CD14-positive monocyte (primary cell): ENCODE measurements around the gene P2RY10. TPM values are rescaled to one million over a fixed set of nuclear protein-coding genes. Genes with fewer than 3 reads are reported as not detected.

ENCODE experiments used
- DNase-seq, 3 donors: peaks; one replicate each; pipeline ENCODE4 v3.0.0-alpha.2; 2011 to 2022
- H2AFZ ChIP-seq: 2 replicates; pipeline ENCODE4 v1.6.0; 2012; ENCODE audit warnings: mild to moderate bottlenecking, low read depth, low read length, inconsistent platforms; ENCODE audit not compliant: insufficient read depth, poor library complexity, severe bottlenecking
- H3K27ac ChIP-seq, 2 donors: 1 replicate in 1 of 2; 2 replicates in 1 of 2; pipeline ENCODE4 v1.5.1; 2012 to 2013; ENCODE audit warnings: low read length in 2 of 2, control low read depth in 1 of 2, inconsistent platforms in 1 of 2, low read depth in 1 of 2, mild to moderate bottlenecking in 1 of 2
- H3K27me3 ChIP-seq, 2 donors: one replicate each; pipeline versions ENCODE4 v1.6.0 to v1.6.1; 2011 to 2013; ENCODE audit warnings: low read length in 2 of 2; ENCODE audit not compliant: control insufficient read depth in 2 of 2, insufficient read depth in 2 of 2
- H3K36me3 ChIP-seq, 2 donors: replicated peaks in 1 of 2; 1 replicate in 1 of 2; 2 replicates in 1 of 2; pipeline versions ENCODE4 v1.5.1 to v1.6.1; 2012 to 2013; ENCODE audit warnings: low read length in 2 of 2, control low read depth in 1 of 2, inconsistent platforms in 1 of 2, mild to moderate bottlenecking in 1 of 2; ENCODE audit not compliant: insufficient read depth in 2 of 2, control insufficient read depth in 1 of 2
- H3K4me1 ChIP-seq, 2 donors: 1 replicate in 1 of 2; 2 replicates in 1 of 2; pipeline versions ENCODE4 v1.5.1 to v1.6.1; 2012 to 2013; ENCODE audit warnings: low read length in 2 of 2, control low read depth in 1 of 2, inconsistent platforms in 1 of 2, mild to moderate bottlenecking in 1 of 2, moderate library complexity in 1 of 2; ENCODE audit not compliant: insufficient read depth in 2 of 2, control insufficient read depth in 1 of 2
- H3K4me2 ChIP-seq: replicated peaks from 2 replicates; pipeline ENCODE3; 2012; ENCODE audit warnings: low read length, moderate library complexity, mild to moderate bottlenecking; ENCODE audit not compliant: poor library complexity, severe bottlenecking; ENCODE audit errors: extremely low read depth
- H3K4me3 ChIP-seq, 3 experiments: fragments of 200-600 bp in 1 of 3; sonication (generic) in 1 of 3; replicated peaks in 1 of 3; 1 replicate in 2 of 3; 2 replicates in 1 of 3; pipeline ENCODE4 v1.5.1; 2011 to 2013; ENCODE audit warnings: low read length in 3 of 3, mild to moderate bottlenecking in 3 of 3, control low read depth in 2 of 3, low read depth in 2 of 3, inconsistent platforms in 1 of 3, moderate library complexity in 1 of 3
- H3K79me2 ChIP-seq: 2 replicates; pipeline ENCODE4 v1.6.0; 2012; ENCODE audit warnings: mild to moderate bottlenecking, control low read depth, inconsistent platforms, low read length, moderate library complexity; ENCODE audit not compliant: insufficient read depth
- H3K9ac ChIP-seq: 2 replicates; pipeline ENCODE4 v1.6.0; 2017; ENCODE audit warnings: low read length, mild to moderate bottlenecking; ENCODE audit not compliant: insufficient read depth, poor library complexity, severe bottlenecking
- H3K9me3 ChIP-seq, 2 donors: replicated peaks in 1 of 2; 1 replicate in 1 of 2; 2 replicates in 1 of 2; pipeline versions ENCODE4 v1.5.1 to v1.6.1; 2012 to 2013; ENCODE audit warnings: low read length in 2 of 2, control low read depth in 1 of 2; ENCODE audit not compliant: control insufficient read depth in 1 of 2, insufficient read depth in 1 of 2
- H4K20me1 ChIP-seq: 2 replicates; pipeline ENCODE4 v1.6.0; 2012; ENCODE audit warnings: mild to moderate bottlenecking, low read length, control low read depth, moderate library complexity; ENCODE audit not compliant: insufficient read depth
- H3K27ac Mint-ChIP-seq, 7 donors: one replicate each; pipeline ENCODE4 v1.8.0; 2020; ENCODE audit warnings: mild to moderate bottlenecking in 7 of 7, mixed read lengths in 7 of 7, moderate library complexity in 6 of 7, inconsistent platforms in 2 of 7
- H3K27me3 Mint-ChIP-seq, 3 donors: one replicate each; pipeline ENCODE4 v1.8.0; 2021 to 2022; ENCODE audit warnings: low read depth in 3 of 3, mild to moderate bottlenecking in 3 of 3, mixed read lengths in 3 of 3, moderate library complexity in 3 of 3, inconsistent platforms in 1 of 3
- H3K36me3 Mint-ChIP-seq, 2 donors: one replicate each; pipeline ENCODE4 v1.8.0; 2020; ENCODE audit warnings: mixed read lengths in 2 of 2, inconsistent platforms in 1 of 2, mild to moderate bottlenecking in 1 of 2
- H3K4me1 Mint-ChIP-seq: one replicate; pipeline ENCODE4 v1.8.0; 2020; ENCODE audit warnings: mild to moderate bottlenecking, mixed read lengths
- H3K4me3 Mint-ChIP-seq, 2 donors: one replicate each; pipeline ENCODE4 v1.8.0; 2020; ENCODE audit warnings: mild to moderate bottlenecking in 2 of 2, mixed read lengths in 2 of 2, moderate library complexity in 1 of 2
- H3K9me3 Mint-ChIP-seq, 7 donors: one replicate each; pipeline ENCODE4 v1.8.0; 2020 to 2022; ENCODE audit warnings: mixed read lengths in 7 of 7, mild to moderate bottlenecking in 6 of 7, moderate library complexity in 6 of 7, inconsistent platforms in 2 of 7
- WGBS: methylation state at CpG from one replicate; pipeline ENCODE4 v1.1.5; 2013; ENCODE audit warnings: missing lambda C conversion rate; ENCODE audit not compliant: insufficient coverage; 5-methylcytosine and 5-hydroxymethylcytosine counted together
- intact Hi-C, 2 donors: fragments of 100-400 bp; cut with micrococcal nuclease; formaldehyde crosslinking; loops; one replicate each; pipeline versions ENCODE4 v1.15.0 to v1.15.1; 2023
- polyA plus RNA-seq, 3 donors: library from polyadenylated mRNA; depleted of rRNA in 1 of 3; unstranded in 2 of 3; stranded (reverse) in 1 of 3; fragments of 300-500 nt in 2 of 3; fragments of >200 nt in 1 of 3; fragmentation: Illumina TruSeq in 2 of 3; gene quantifications; 1 replicate in 2 of 3; 2 replicates in 1 of 3; pipeline ENCODE4 v1.2.3, GENCODE V29; 2012 to 2021
- TF ChIP-seq, protein P1 (sequence below): fragments of 200-600 bp; IDR thresholded peaks from one replicate; pipeline ENCODE4 v1.8.0; 2022; ENCODE audit warnings: antibody characterized with exemption, mild to moderate bottlenecking

Gene P2RY10
- polyA plus RNA-seq, 3 donors, result 0.33 to 0.50 (median 0.33) TPM

DNA sequence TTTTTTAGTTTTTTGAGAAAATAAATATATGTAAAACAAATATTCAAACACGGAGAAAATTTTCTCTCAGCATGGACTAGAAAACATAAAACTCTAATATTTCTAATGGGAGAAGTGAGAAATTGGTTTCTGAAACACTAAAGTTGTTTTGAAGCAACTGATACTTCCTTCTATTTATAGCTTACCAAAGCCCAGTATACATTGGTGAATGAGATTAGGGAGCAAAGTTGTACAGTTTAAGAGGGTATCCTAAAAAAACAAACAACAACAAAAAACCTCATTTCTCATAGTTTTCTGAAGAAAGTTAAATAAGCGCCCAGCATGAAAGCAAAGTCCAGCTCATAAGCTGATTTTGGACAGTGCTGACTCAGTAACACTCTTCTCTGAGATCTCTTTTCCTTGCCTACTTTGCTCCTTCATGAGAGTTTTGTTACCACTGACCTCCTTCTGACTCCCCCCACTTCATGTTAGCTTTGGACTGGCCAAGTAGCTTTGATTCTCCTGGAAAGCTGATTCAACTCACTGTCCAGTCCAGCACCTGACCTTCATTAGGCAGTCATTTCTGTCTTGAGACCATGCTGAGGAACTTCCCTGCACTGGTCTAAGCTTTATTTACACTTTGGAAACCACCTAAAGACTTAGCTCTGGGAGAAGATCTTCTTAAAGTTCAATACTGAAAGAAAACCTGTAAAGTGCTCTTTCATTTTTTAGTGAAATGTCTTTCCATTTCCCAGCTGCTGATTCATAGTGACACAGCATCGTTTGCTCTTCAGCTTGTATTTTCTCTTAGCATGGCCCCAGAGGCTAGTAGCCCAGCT is 21.8 kb upstream of the P2RY10 start:
- Histone ChIP-seq H3K27me3 (no peaks in the 10 kb centered on the region), H3K79me2 (no peaks in the 10 kb centered on the region), H3K4me1 (no peaks in the 10 kb centered on the region), H3K27ac (no peak overlapping the region), H3K9ac (no peak overlapping the region), H2AFZ (no peak overlapping the region), H3K4me2 (no peak overlapping the region), H3K4me3 (no peak overlapping the region), H4K20me1 (no peaks in the 10 kb centered on the region), H3K9me3 (no peaks in the 10 kb centered on the region), H3K36me3 (no peaks in the 10 kb centered on the region)
- no peak for DNase-seq
- WGBS, result no CpG with 5 or more reads among the region's 3 CpGs
- Mint-ChIP-seq H3K27ac (no peak overlapping the region), H3K4me3 (no peak overlapping the region), H3K4me1 (peaks cover 2% of the 10 kb centered on the region), H3K36me3 (no peaks in the 10 kb centered on the region), H3K27me3 (no peaks in the 10 kb centered on the region), H3K9me3 (peaks cover 0 to 12% (median 3%) of the 10 kb centered on the region in 7 donors)
- intact Hi-C loops, result no loop called here
- TF ChIP-seq, protein P1, sequence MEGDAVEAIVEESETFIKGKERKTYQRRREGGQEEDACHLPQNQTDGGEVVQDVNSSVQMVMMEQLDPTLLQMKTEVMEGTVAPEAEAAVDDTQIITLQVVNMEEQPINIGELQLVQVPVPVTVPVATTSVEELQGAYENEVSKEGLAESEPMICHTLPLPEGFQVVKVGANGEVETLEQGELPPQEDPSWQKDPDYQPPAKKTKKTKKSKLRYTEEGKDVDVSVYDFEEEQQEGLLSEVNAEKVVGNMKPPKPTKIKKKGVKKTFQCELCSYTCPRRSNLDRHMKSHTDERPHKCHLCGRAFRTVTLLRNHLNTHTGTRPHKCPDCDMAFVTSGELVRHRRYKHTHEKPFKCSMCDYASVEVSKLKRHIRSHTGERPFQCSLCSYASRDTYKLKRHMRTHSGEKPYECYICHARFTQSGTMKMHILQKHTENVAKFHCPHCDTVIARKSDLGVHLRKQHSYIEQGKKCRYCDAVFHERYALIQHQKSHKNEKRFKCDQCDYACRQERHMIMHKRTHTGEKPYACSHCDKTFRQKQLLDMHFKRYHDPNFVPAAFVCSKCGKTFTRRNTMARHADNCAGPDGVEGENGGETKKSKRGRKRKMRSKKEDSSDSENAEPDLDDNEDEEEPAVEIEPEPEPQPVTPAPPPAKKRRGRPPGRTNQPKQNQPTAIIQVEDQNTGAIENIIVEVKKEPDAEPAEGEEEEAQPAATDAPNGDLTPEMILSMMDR, result no peak

DNA sequence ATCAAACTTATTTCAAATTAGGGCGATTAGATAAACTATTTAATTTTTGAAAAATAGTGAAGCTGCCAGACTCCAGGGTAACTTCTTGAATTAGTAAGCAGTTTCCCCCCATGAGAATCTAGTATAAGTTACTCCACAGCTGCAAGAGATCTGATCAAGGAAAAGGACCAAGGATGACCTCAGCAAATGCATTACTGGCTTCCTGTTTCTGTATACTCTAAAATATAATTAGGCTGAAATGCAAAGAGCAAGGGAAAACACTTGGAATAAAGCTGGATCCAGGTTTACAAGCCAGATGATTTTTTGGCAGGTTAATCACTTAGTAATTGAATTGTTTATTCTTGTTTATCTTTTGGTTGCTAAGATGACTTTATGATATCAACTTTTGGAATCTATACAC is 13.4 kb upstream of the P2RY10 start:
- no CpG with 5 or more reads among the region's 1 CpG for WGBS
- Histone ChIP-seq H3K27me3 (no peaks in the 10 kb centered on the region), H2AFZ (no peak overlapping the region), H3K4me2 (no peak overlapping the region), H3K9me3 (peaks cover 0 to 3% of the 10 kb centered on the region in 2 donors), H3K36me3 (no peaks in the 10 kb centered on the region), H3K79me2 (no peaks in the 10 kb centered on the region), H3K4me3 (no peak overlapping the region), H3K9ac (no peak overlapping the region), H4K20me1 (no peaks in the 10 kb centered on the region), H3K27ac (no peak overlapping the region), H3K4me1 (no peaks in the 10 kb centered on the region)
- no peaks in the 10 kb centered on the region for H3K36me3 Mint-ChIP-seq
- H3K9me3 Mint-ChIP-seq, result peaks cover 0 to 16% (median 5%) of the 10 kb centered on the region in 7 donors
- TF ChIP-seq, protein P1, result no peak
- H3K27me3 Mint-ChIP-seq, result peaks cover 0 to 3% (median 3%) of the 10 kb centered on the region in 3 donors
- H3K4me3 Mint-ChIP-seq, result no peak overlapping the region
- intact Hi-C loops, result no loop called here
- DNase-seq, result no peak
- H3K27ac Mint-ChIP-seq, result no peak overlapping the region
- H3K4me1 Mint-ChIP-seq, result no peaks in the 10 kb centered on the region
